C4-2B (cell line): Measurements from ENCODE around the gene BTNL3.

Experiments
- CTCF ChIP-seq: fragments of 450-650 bp; conservative IDR thresholded peaks from 2 replicates; pipeline ENCODE4 v1.5.1; 2017; ENCODE audit warnings: mild to moderate bottlenecking
- ZFX ChIP-seq: fragments of 450-650 bp; IDR thresholded peaks from 2 replicates; pipeline ENCODE4 v1.6.1; 2017

GRCh38 chr5:181050016-181050415 is 61.4 kb downstream of the BTNL3 start:
- TF ChIP-seq CTCF, result no peak
- no peak for TF ChIP-seq ZFX
